Right ventricle myocardium superior (tissue), 1 donor: ENCODE data around the gene ZSWIM4. TPM values are rescaled to one million over a fixed set of nuclear protein-coding genes. Genes with fewer than 3 reads are reported as not detected.

Source experiments
- ATAC-seq: fragments of 200-7000 bp; cut with Tn5 transposase; one replicate; pipeline ENCODE4 v1.9.1; 2020; ENCODE audit warnings: mild to moderate bottlenecking; ENCODE audit not compliant: poor library complexity
- DNase-seq: peaks from one replicate; pipeline ENCODE4 v3.0.0-alpha.2; 2020
- intact Hi-C: fragments of 100-400 bp; cut with DNase I; formaldehyde crosslinking; loops from one replicate; pipeline ENCODE4 v1.11.2; 2022
- total RNA-seq: library from RNA; stranded (reverse); fragmentation: NEBNext Ultra II Directional; extraction: Animal tissue kit (Norgen Biotek cat#: 25700); gene quantifications from one replicate; pipeline ENCODE4 v1.2.1, GENCODE V29; 2021
- donor health status: DM: no; HTN: yes; CAD: no; lungs with severe emphysema.

Gene ZSWIM4
- total RNA-seq, 1 donor from 2014 or later = 2.7 TPM

DNA sequence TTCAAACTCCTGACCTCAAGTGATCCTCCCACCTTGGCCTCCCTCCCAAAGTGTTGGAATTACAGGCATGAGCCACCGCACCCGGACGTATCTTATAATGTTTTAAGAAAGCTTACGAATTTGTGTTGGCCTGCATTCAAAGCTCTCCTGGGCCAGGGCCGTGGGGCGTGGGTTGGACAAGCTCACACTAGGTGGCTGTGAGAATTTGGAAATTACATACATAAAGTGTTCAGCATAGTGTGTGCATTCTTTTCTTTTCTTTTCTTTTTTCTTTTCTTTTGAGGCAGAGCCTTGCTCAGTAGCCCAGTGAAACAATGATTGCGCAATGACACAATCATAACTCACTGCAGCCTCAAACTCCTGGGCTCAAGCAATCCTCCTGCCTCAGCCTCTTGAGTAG is 2.6 kb downstream of the ZSWIM4 start:
- intact Hi-C loops = no loop called here
- DNase-seq = no peak
- no peak for ATAC-seq

DNA sequence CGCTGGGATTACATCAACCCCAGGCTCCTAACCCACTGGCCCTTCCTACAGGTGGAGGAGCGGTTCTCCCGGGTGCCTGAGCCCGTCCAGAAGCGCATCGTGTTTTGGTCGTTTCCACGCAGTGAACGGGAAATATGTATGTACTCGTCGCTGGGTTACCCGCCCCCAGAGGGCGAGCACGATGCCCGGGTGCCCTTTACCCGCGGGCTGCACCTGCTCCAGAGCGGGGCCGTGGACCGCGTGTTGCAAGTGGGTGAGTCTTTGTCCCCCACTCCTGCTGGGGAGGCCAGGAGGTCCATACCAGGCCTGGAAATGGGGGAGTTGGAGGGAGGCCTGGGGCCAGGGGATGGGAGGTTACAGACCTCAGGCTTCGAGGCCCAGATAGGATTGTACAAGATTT is 4.4 kb downstream of the ZSWIM4 start:
- ATAC-seq = no peak
- intact Hi-C loops = no loop called here
- no peak for DNase-seq

DNA sequence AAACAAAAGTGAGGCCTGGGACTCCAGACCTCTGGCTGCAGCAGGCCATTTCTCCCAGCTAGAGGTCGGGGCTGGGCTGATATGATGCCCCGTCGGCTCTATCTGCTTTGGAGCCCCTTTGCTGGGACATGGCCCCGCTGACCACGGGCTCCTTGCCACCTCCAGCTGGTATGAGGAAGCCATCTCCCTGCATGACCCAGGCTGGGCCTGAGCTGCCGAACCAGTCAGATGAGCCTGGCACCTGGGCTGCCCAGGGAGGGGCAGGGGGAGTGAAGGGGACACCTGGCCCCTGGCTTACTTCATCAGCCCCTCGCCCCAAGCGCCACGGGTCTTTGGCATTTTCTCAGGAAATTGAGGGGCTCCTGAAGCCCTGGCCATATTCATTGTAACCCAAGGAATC is 7.8 kb downstream of the ZSWIM4 start:
- ATAC-seq (no peak), DNase-seq (no peak)
- intact Hi-C loops = no loop called here

DNA sequence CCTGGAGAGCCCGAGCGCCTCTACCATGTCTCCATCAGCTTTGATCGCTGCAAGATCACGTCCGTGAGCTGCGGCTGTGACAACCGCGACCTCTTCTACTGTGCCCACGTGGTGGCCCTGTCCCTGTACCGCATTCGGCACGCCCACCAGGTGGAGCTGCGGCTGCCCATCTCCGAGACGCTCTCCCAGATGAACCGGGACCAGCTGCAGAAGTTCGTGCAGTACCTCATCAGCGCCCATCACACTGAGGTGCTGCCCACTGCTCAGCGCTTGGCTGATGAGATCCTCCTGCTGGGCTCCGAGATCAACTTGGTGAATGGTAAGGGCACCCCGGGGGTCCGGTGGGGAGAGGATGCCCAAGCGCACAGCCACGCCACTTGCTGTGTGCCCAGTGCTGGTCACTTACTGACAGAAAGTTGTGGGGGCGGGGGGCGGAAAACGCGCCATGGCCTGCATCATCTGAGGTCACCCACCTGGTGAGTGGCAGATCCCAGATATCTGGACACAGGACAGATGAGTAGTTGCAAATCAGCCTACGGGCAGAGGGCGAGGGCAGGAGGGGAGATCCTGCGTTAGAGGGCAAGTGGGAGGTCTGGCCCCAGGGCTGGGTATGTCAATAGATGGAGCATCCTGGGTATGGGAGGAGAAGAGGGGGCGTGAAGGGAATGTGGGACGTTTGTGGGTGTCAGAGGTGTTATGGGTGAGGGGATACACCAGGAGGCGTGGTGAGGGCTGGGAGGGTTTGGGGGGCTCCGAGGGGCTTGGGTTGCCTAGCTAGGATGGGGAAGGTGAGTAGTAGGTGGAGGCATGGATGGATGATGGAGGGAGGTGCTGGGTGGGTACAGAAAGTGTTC is 9.8 kb downstream of the ZSWIM4 start:
- intact Hi-C loops = no loop called here
- ATAC-seq (peak; percentile 79), DNase-seq (peak; percentile 69)

GRCh38 chr19:13806728-13807127 is 11.5 kb downstream of the ZSWIM4 start:
- ATAC-seq = no peak
- no peak for DNase-seq
- intact Hi-C loops = no loop called here

DNA sequence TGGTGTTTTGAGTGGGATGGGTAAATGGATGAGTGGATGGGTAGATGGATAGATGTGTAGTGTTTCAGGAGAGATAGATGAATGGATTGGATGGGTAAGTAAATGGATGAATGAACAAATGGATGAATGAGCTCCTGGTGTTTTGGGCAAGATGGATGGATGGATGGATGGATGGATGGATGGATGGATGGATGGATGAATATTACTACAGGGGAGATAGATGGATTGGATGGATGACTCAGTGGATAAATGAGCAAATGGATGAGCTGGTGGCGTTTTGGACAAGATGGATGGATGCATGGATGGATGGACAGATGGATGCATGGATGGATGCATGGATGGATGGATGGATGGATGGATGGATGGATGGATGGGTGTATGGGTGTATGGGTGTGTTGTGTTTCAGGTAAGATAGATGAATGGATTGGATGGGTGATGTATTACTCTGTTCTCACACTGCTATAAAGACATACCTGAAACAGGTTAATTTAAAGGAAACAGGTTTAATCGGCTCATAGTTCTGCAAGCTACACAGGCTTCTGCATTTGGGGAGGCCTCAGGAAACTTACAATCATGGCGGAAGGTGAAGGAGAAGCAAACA is 12.3 kb downstream of the ZSWIM4 start:
- intact Hi-C loops = no loop called here
- DNase-seq = no peak
- no peak for ATAC-seq

DNA sequence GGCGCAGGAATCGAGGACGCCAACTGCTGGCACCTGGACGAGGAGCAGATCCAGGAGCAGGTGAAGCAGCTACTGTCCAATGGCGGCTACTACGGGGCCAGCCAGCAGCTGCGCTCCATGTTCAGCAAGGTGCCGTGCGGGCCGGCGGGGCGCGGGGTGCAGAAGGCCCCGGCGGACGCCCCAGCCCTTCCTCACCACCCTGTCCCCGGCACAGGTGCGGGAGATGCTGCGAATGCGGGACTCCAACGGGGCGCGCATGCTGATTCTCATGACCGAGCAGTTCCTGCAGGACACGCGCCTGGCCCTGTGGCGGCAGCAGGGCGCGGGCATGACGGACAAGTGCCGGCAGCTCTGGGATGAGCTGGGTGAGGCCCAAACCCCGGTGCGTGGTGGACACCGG is 13.6 kb downstream of the ZSWIM4 start:
- intact Hi-C loops = no loop called here
- ATAC-seq = no peak
- DNase-seq = no peak

DNA sequence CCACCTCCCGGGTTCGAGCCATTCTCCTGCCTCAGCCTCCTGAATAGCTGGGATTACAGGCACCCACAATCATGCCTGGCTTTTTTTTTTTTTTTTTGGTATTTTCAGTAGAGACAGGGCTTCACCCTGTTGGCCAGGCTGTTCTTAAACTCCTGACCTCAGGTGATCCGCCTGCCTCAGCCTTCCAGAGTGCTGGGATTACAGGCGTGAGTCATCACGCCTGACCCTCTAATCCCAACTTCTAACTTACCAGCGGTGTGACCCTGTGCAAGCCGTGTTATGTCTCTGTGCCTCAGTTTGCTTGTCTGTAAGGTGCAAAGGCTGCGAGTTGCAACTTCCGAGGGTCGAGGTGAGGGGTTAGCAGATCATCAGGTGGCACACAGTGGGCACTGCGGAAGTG is 17.3 kb downstream of the ZSWIM4 start:
- intact Hi-C loops = no loop called here
- DNase-seq (no peak), ATAC-seq (no peak)

- no peak for ATAC-seq
- intact Hi-C loops = no loop called here
- no peak for DNase-seq
These were observed 17.9 kb downstream of the ZSWIM4 start for GRCh38 chr19:13813147-13813546.

GRCh38 chr19:13814550-13814949 is 19.3 kb downstream of the ZSWIM4 start:
- intact Hi-C loops = no loop called here

DNA sequence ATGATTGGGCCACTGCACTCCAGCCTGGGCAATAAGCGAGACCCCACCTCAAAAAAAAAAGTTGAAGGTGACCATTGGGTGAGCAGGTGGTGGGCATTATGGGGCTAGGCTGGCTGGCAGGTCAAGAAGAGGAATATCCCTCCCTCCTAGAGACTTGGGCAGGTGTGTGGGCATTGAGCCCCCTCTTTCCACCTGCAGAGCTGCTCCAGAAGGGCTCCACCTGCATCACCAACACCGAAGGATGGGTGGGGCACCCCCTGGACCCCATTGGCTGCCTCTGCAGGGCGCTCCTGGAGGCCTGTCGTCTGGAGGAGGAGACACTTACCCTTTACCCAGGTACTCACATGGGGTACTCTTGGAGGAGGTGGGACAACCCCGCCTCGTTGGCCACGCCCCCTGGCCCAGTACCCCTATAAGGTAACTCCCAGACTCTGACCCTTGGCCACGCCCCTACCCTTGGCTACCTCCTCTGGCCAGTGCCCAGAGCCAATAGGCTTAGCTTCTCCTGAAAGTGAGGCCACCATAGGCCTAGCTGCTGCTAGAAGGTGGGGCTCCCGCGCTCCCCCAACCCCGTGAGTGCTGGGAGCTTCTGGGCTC is 21.9 kb downstream of the ZSWIM4 start:
- DNase-seq (no peak), ATAC-seq (peak; percentile 28)

More at GRCh38 chr19:13814550-13814949, 19.3 kb downstream of the ZSWIM4 start:
- no peak for DNase-seq
- no peak for ATAC-seq

DNA sequence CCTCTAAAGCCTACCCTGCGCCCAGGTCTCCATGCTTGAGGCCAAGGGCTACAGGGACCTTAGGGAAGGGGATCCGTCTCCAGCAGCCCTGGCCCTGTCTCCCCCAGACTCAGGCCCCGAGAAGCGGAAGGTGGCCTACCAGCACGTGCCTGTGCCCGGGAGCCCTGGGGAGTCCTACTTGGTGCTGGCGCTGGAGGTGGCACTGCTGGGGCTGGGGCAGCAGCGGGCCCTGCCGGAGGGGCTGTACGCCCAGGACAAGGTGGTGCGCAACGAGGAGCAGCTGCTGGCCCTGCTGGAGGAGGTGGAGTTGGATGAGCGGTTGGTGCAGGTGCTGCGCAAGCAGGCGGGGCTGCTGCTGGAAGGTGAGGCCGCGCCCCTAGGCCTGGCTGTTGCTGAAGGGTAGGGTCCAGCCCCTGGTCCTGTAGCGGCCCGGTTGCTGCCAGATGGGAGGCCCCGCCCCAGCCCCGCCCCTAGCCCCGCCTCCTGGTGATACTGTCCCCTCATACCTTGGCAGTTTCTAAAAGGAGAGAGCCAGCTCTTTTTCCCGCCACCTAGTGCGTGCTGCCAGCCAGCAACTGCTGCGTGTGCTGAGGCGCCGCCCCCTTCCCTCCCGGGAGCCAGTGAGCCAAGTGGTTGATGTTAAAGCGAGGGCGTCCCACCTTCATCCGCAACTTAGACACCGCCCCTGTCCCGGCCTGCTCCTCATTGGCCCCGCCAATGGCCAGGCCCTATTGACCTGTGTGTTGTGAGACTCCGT is 22.6 kb downstream of the ZSWIM4 start:
- DNase-seq (no peak), ATAC-seq (peak; percentile 50)
- intact Hi-C loops = no loop called here

More for the DNA sequence above, 21.9 kb downstream of the ZSWIM4 start:
- intact Hi-C loops = no loop called here

- ATAC-seq = no peak
- intact Hi-C loops = no loop called here
- DNase-seq = no peak
These were observed 24.0 kb downstream of the ZSWIM4 start for GRCh38 chr19:13819238-13819637.

GRCh38 chr19:13821292-13821691 is 26.0 kb downstream of the ZSWIM4 start:
- DNase-seq = no peak
- intact Hi-C loops = no loop called here
- no peak for ATAC-seq

GRCh38 chr19:13823256-13823655 is 28.0 kb downstream of the ZSWIM4 start:
- peak; percentile 77 for DNase-seq

GRCh38 chr19:13823901-13824300 is 28.7 kb downstream of the ZSWIM4 start:
- DNase-seq (no peak), ATAC-seq (no peak)
- intact Hi-C loops = no loop called here

More at GRCh38 chr19:13823256-13823655, 28.0 kb downstream of the ZSWIM4 start:
- intact Hi-C loops = no loop called here
- ATAC-seq = peak; percentile 8

GRCh38 chr19:13824703-13825102 is 29.5 kb downstream of the ZSWIM4 start:
- intact Hi-C loops = no loop called here
- ATAC-seq (no peak), DNase-seq (no peak)

GRCh38 chr19:13825489-13826441 is 30.5 kb downstream of the ZSWIM4 start:
- intact Hi-C loops = no loop called here
- no peak for ATAC-seq
- no peak for DNase-seq
